ENCODE data around the gene ZKSCAN1. TPM values are rescaled to one million over a fixed set of nuclear protein-coding genes. Genes with fewer than 3 reads are reported as not detected.

Gene ZKSCAN1
- total RNA-seq, 1 experiment from 2014 or later: 61.2 TPM

DNA sequence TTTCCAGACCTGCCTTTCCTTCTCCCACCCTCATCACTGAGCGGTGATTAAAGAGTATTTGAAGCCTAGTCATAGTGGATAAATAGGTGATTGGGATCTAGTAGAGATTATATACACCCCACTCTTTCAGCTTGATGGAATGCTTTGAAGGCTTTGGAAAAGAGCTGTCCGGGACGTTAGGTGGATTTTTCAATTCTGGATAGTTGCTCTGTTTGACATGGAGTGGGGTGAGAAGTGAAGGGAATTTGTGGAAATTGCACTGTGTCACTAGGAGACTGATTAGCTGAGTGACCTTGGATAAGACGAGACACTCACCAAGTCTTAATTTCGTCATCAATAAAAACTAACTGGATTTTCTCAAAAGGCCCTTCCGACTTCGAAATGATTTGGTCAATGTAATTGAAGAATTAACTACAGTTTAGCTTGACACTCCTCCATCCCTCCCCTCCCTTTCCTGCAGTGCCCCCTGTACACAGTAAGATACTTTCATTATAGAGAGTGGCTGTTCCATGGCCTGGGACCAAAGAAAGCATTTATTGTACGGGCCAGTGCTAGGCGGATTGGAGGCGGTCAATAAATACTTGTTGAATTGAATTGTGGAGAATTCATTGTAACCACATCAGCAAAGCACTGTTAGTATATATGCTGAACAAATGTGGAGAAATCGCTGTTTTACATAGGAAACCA, 962 bp downstream of the ZKSCAN1 start:
- peaks cover 58% of the 10 kb centered on the region for H3K79me2 ChIP-seq (ENCODE audit: insufficient read depth, low read length)
- CTCF ChIA-PET: no interaction called here

DNA sequence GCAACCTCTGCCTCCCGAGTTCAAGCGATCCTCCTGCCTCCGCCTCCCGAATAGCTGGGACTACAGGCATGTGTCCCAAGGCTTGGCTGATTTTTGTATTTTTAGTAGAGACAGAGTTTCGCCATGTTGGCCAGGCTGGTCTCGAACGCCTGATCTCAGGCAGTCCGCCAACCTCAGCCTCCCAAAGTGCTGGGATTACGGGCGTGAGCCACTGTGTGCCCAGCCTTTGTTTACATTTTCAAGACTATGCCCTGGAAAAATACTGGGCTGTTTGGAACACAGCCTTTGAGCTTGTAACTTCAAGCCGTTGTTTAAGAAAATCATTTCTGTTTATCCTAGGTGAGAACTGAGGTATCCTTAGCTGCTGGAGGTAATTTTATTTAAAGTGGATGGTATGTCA, 1.9 kb downstream of the ZKSCAN1 start:
- H4K20me1 ChIP-seq (ENCODE audit: insufficient read depth): no peaks in the 10 kb centered on the region; the same call in 1 of the 2 replicates
- intact Hi-C loops (cut with micrococcal nuclease): no loop called here
- no peak overlapping the region for H3K27ac ChIP-seq (ENCODE audit: low read depth, low read length)
- H3K27me3 ChIP-seq (ENCODE audit: insufficient read depth, low read length): no peaks in the 10 kb centered on the region
- no peak overlapping the region for H3K4me3 ChIP-seq (replicated peaks in 1 of 2; ENCODE audit: low read depth in 1 of 2, low read length in 2 of 2)
- CTCF ChIA-PET: no interaction called here
- DNase-seq (ENCODE audit: low read depth, low spot score) (no peak), ATAC-seq (no peak)
- H3K36me3 ChIP-seq (ENCODE audit: control insufficient read depth in 1 of 2, insufficient read depth in 2 of 2, low read length in 2 of 2): no peaks in the 10 kb centered on the region; a peak in 2 of 4 replicates
- BruUV-seq (replicated peaks): no TSS peak
- H3K4me2 ChIP-seq (ENCODE audit: low read length): peak overlapping the region; percentile 89; the same call in 1 of the 2 replicates
- RAD21 ChIA-PET (ENCODE audit: low non-redundant PET in 1 of 2, low total read pairs in 2 of 2, uncharacterized antibody in 2 of 2, unreplicated experiment in 2 of 2): no interaction called here
- peaks cover 67% of the 10 kb centered on the region for H3K79me2 ChIP-seq (ENCODE audit: insufficient read depth, low read length)
- H3K9me3 ChIP-seq (ENCODE audit: control insufficient read depth in 1 of 2, insufficient read depth in 1 of 2, low read depth in 1 of 2, low read length in 2 of 2): no peaks in the 10 kb centered on the region
- POLR2A ChIA-PET: no interaction called here
- H3K4me1 ChIP-seq (ENCODE audit: control insufficient read depth in 1 of 2, insufficient read depth in 2 of 2, low read length in 2 of 2): peaks cover 8 to 26% of the 10 kb centered on the region in 2 experiments; a peak in 3 of 4 replicates
- H2AFZ ChIP-seq (ENCODE audit: low read depth, low read length, poor library complexity, severe bottlenecking): no peak overlapping the region
- H3K9me2 ChIP-seq (ENCODE audit: insufficient read depth): no peaks in the 10 kb centered on the region
- H3K9ac ChIP-seq (ENCODE audit: low read length): no peak overlapping the region
- no peak for TF ChIP-seq ZFX (IDR thresholded peaks at IDR 0.05)
- TF ChIP-seq, protein P1, sequence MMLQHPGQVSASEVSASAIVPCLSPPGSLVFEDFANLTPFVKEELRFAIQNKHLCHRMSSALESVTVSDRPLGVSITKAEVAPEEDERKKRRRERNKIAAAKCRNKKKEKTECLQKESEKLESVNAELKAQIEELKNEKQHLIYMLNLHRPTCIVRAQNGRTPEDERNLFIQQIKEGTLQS (IDR thresholded peaks at IDR 0.05): no peak
- TF ChIP-seq, protein P2, sequence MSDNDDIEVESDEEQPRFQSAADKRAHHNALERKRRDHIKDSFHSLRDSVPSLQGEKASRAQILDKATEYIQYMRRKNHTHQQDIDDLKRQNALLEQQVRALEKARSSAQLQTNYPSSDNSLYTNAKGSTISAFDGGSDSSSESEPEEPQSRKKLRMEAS (IDR thresholded peaks at IDR 0.05): no peak
- TF ChIP-seq EZH2phosphoT487 (IDR thresholded peaks at IDR 0.05; ENCODE audit: borderline replicate concordance): no peak
- TF ChIP-seq, protein P3, sequence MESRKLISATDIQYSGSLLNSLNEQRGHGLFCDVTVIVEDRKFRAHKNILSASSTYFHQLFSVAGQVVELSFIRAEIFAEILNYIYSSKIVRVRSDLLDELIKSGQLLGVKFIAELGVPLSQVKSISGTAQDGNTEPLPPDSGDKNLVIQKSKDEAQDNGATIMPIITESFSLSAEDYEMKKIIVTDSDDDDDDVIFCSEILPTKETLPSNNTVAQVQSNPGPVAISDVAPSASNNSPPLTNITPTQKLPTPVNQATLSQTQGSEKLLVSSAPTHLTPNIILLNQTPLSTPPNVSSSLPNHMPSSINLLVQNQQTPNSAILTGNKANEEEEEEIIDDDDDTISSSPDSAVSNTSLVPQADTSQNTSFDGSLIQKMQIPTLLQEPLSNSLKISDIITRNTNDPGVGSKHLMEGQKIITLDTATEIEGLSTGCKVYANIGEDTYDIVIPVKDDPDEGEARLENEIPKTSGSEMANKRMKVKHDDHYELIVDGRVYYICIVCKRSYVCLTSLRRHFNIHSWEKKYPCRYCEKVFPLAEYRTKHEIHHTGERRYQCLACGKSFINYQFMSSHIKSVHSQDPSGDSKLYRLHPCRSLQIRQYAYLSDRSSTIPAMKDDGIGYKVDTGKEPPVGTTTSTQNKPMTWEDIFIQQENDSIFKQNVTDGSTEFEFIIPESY (IDR thresholded peaks at IDR 0.05; ENCODE audit: extremely low read depth, insufficient replicate concordance, low read length): no peak
- TF ChIP-seq JUND (IDR thresholded peaks at IDR 0.05): no peak
- no peak for TF ChIP-seq ZNF274 (IDR thresholded peaks at IDR 0.05; ENCODE audit: low read depth, low read length)
- TF ChIP-seq, protein P4, sequence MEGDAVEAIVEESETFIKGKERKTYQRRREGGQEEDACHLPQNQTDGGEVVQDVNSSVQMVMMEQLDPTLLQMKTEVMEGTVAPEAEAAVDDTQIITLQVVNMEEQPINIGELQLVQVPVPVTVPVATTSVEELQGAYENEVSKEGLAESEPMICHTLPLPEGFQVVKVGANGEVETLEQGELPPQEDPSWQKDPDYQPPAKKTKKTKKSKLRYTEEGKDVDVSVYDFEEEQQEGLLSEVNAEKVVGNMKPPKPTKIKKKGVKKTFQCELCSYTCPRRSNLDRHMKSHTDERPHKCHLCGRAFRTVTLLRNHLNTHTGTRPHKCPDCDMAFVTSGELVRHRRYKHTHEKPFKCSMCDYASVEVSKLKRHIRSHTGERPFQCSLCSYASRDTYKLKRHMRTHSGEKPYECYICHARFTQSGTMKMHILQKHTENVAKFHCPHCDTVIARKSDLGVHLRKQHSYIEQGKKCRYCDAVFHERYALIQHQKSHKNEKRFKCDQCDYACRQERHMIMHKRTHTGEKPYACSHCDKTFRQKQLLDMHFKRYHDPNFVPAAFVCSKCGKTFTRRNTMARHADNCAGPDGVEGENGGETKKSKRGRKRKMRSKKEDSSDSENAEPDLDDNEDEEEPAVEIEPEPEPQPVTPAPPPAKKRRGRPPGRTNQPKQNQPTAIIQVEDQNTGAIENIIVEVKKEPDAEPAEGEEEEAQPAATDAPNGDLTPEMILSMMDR (IDR thresholded peaks at IDR 0.05 in 2 of 3, conservative IDR thresholded peaks at IDR 0.05 in 1 of 3; ENCODE audit: borderline replicate concordance in 1 of 3, insufficient read depth in 1 of 3, low read depth in 2 of 3, low read length in 2 of 3): no peak
- TF ChIP-seq CEBPB (IDR thresholded peaks at IDR 0.05; ENCODE audit: low read depth): no peak
- TF ChIP-seq CBX3 (IDR thresholded peaks at IDR 0.05; ENCODE audit: low read depth): no peak
- no peak for TF ChIP-seq SRF (IDR thresholded peaks at IDR 0.05; ENCODE audit: low read depth)
- TF ChIP-seq ELF1 (IDR thresholded peaks at IDR 0.05; ENCODE audit: borderline replicate concordance, low read depth): no peak

More for the DNA sequence above, 962 bp downstream of the ZKSCAN1 start:
- Histone ChIP-seq H3K4me3 (replicated peaks in 1 of 2; ENCODE audit: low read depth in 1 of 2, low read length in 2 of 2) (peak overlapping the region; percentile 88 to 99), H3K27ac (ENCODE audit: low read depth, low read length) (peak overlapping the region; percentile 60), H3K9me2 (ENCODE audit: insufficient read depth) (no peaks in the 10 kb centered on the region), H3K27me3 (ENCODE audit: insufficient read depth, low read length) (no peaks in the 10 kb centered on the region), H3K9ac (ENCODE audit: low read length) (peak overlapping the region; percentile 99), H3K4me2 (ENCODE audit: low read length) (peak overlapping the region; percentile 89), H3K9me3 (ENCODE audit: control insufficient read depth in 1 of 2, insufficient read depth in 1 of 2, low read depth in 1 of 2, low read length in 2 of 2) (no peaks in the 10 kb centered on the region), H4K20me1 (ENCODE audit: insufficient read depth) (no peaks in the 10 kb centered on the region), H2AFZ (ENCODE audit: low read depth, low read length, poor library complexity, severe bottlenecking) (no peak overlapping the region), H3K36me3 (ENCODE audit: control insufficient read depth in 1 of 2, insufficient read depth in 2 of 2, low read length in 2 of 2) (no peaks in the 10 kb centered on the region; a peak in 1 of 4 replicates), H3K4me1 (ENCODE audit: control insufficient read depth in 1 of 2, insufficient read depth in 2 of 2, low read length in 2 of 2) (peaks cover 8 to 26% of the 10 kb centered on the region in 2 experiments; a peak in 3 of 4 replicates)
- intact Hi-C loops (cut with micrococcal nuclease): no loop called here
- ATAC-seq (no peak), DNase-seq (ENCODE audit: low read depth, low spot score) (no peak)
- RAD21 ChIA-PET (ENCODE audit: low non-redundant PET in 1 of 2, low total read pairs in 2 of 2, uncharacterized antibody in 2 of 2, unreplicated experiment in 2 of 2): interaction anchor here in 1 of 2 experiments (0.6 kb wide), 1 partner anchor 12 kb away, joined by 3 read pairs; no protein-coding TSS in a partner anchor
- TF ChIP-seq TCF7L2 (IDR thresholded peaks at IDR 0.05; ENCODE audit: borderline replicate concordance, extremely low read depth, insufficient read depth, insufficient read length): no peak
- no peak for TF ChIP-seq FOSL1 (IDR thresholded peaks at IDR 0.05; ENCODE audit: low read depth)
- TF ChIP-seq SRF (IDR thresholded peaks at IDR 0.05; ENCODE audit: low read depth): no peak
- no peak for TF ChIP-seq POLR2A (IDR thresholded peaks at IDR 0.05; ENCODE audit: borderline replicate concordance, extremely low read depth, insufficient read depth, insufficient read length)
- TF ChIP-seq EZH2 (IDR thresholded peaks at IDR 0.05): no peak
- no peak for TF ChIP-seq CBX3 (IDR thresholded peaks at IDR 0.05; ENCODE audit: low read depth)
- POLR2A ChIA-PET: interaction anchor here (1.4 kb wide), 1 partner anchor 33 kb away, joined by 5 read pairs; the partner anchor contains the start of gene ZSCAN21
- BruUV-seq (replicated peaks): TSS peak; percentile 69
